HepG2 (cell line): Measurements from ENCODE around the gene RSPRY1. TPM values are rescaled to one million over a fixed set of nuclear protein-coding genes. Genes with fewer than 3 reads are reported as not detected.

Experiments
- CHCHD3 ChIP-seq: sonication (generic); formaldehyde crosslinking; IDR thresholded peaks from 2 replicates; pipeline ENCODE4 v1.8.0; 2022; ENCODE audit warnings: mild to moderate bottlenecking, missing genetic modification reagents, moderate library complexity
- CSRNP2 ChIP-seq: sonication (generic); formaldehyde crosslinking; conservative IDR thresholded peaks from 2 replicates; pipeline ENCODE4 v1.8.0; 2022; ENCODE audit warnings: low read depth, missing genetic modification reagents
- DR1 ChIP-seq: sonication (generic); formaldehyde crosslinking; IDR thresholded peaks from 2 replicates; pipeline ENCODE4 v1.8.0; 2021; ENCODE audit warnings: mild to moderate bottlenecking, missing genetic modification reagents, inconsistent platforms
- ETV5 ChIP-seq: IDR thresholded peaks from 2 replicates; pipeline ENCODE4 v1.6.1; 2018; ENCODE audit warnings: missing biosample characterization, missing genetic modification reagents, inconsistent platforms, borderline replicate concordance
- HOXA9 ChIP-seq: sonication (generic); formaldehyde crosslinking; IDR thresholded peaks from 2 replicates; pipeline ENCODE4 v1.8.1; 2022; ENCODE audit warnings: missing genetic modification reagents, mild to moderate bottlenecking, moderate library complexity, borderline replicate concordance
- MNT ChIP-seq: fragments of 450-650 bp; IDR thresholded peaks from 2 replicates; pipeline ENCODE4 v1.6.1; 2016
- MTF1 ChIP-seq: sonication (generic); formaldehyde crosslinking; IDR thresholded peaks from 2 replicates; pipeline ENCODE4 v1.5.0; 2020; ENCODE audit warnings: missing genetic modification reagents
- NCOR1 ChIP-seq: fragments of 200-600 bp; sonication (generic); IDR thresholded peaks from 2 replicates; pipeline ENCODE4 v1.7.0; 2017; ENCODE audit warnings: antibody characterized with exemption, low read length, borderline replicate concordance
- PCBP1 ChIP-seq: fragments of 200-400 bp; formaldehyde crosslinking; IDR thresholded peaks from 2 replicates; pipeline ENCODE4 v1.6.1; 2017; ENCODE audit warnings: mild to moderate bottlenecking, low read depth, low read length, borderline replicate concordance
- SP1 ChIP-seq, 2 experiments: fragments of 450-650 bp in 1 of 2; sonication (generic) in 1 of 2; formaldehyde crosslinking in 1 of 2; IDR thresholded peaks; 2 replicates each; pipeline versions ENCODE4 v1.4.0 to v1.6.1; 2016 to 2020; ENCODE audit warnings: missing genetic modification reagents in 1 of 2
- TFE3 ChIP-seq: IDR thresholded peaks from 2 replicates; pipeline ENCODE4 v1.6.1; 2016
- TP53 ChIP-seq: sonication (generic); formaldehyde crosslinking; conservative IDR thresholded peaks from 2 replicates; pipeline ENCODE4 v1.4.0; 2020; ENCODE audit warnings: missing genetic modification reagents
- U2AF1 ChIP-seq: fragments of 200-400 bp; formaldehyde crosslinking; optimal IDR thresholded peaks from 2 replicates; pipeline ENCODE3; 2017; ENCODE audit warnings: mild to moderate bottlenecking, low read depth, low read length
- ZFP90 ChIP-seq: sonication (generic); formaldehyde crosslinking; IDR thresholded peaks from 2 replicates; pipeline ENCODE4 v1.8.0; 2022; ENCODE audit warnings: missing genetic modification reagents, mild to moderate bottlenecking, inconsistent platforms, borderline replicate concordance
- ZGPAT ChIP-seq: IDR thresholded peaks from 2 replicates; pipeline ENCODE4 v1.6.1; 2016; ENCODE audit warnings: mild to moderate bottlenecking
- ZIK1 ChIP-seq: sonication (generic); formaldehyde crosslinking; IDR thresholded peaks from 2 replicates; pipeline ENCODE4 v1.5.0; 2020; ENCODE audit warnings: mild to moderate bottlenecking, low read depth, missing genetic modification reagents, borderline replicate concordance
- ZNF564 ChIP-seq: sonication (generic); formaldehyde crosslinking; IDR thresholded peaks from 2 replicates; pipeline ENCODE4 v1.8.1; 2023; ENCODE audit warnings: mild to moderate bottlenecking, missing genetic modification reagents
- ZNF598 ChIP-seq: sonication (generic); formaldehyde crosslinking; IDR thresholded peaks from 2 replicates; pipeline ENCODE4 v1.5.1; 2020; ENCODE audit warnings: mild to moderate bottlenecking, missing genetic modification reagents, borderline replicate concordance
- ZNF616 ChIP-seq: sonication (generic); formaldehyde crosslinking; IDR thresholded peaks from 2 replicates; pipeline ENCODE4 v1.5.0; 2020; ENCODE audit warnings: low read depth, mild to moderate bottlenecking, missing genetic modification reagents
- ZNF775 ChIP-seq: sonication (generic); formaldehyde crosslinking; IDR thresholded peaks from 2 replicates; pipeline ENCODE4 v1.4.0; 2020; ENCODE audit warnings: missing genetic modification reagents, mild to moderate bottlenecking, moderate library complexity, borderline replicate concordance
- ZNF883 ChIP-seq: sonication (generic); formaldehyde crosslinking; IDR thresholded peaks from 2 replicates; pipeline ENCODE4 v1.5.1; 2020; ENCODE audit warnings: mild to moderate bottlenecking, missing genetic modification reagents; ENCODE audit errors: not compliant biosample characterization
- ZSCAN30 ChIP-seq: sonication (generic); formaldehyde crosslinking; IDR thresholded peaks from 2 replicates; pipeline ENCODE4 v1.5.0; 2020; ENCODE audit warnings: mild to moderate bottlenecking, missing genetic modification reagents
- polyA plus RNA-seq, 8 experiments: library from polyadenylated mRNA; depleted of rRNA in 3 of 8; stranded (reverse) in 7 of 8; unstranded in 1 of 8; fragments of >200 nt; fragmentation: Illumina TruSeq in 4 of 8; extraction: Trizol in 4 of 8; gene quantifications; 2 replicates each; pipeline versions ENCODE4 v1.2.1 to v1.2.3, GENCODE V29; 2011 to 2016; ENCODE audit warnings: low read depth in 4 of 8, missing spikeins in 1 of 8, mixed read lengths in 1 of 8; ENCODE audit not compliant: insufficient read depth in 1 of 8
- total RNA-seq, 5 experiments: library from RNA; depleted of rRNA; stranded (reverse); fragments of >200 nt; fragmentation: Illumina TruSeq; extraction: Trizol; gene quantifications; 2 replicates each; pipeline ENCODE4 v1.2.3, GENCODE V29; 2016; ENCODE audit warnings: low read depth in 1 of 5

The RSPRY1 gene
- total and polyA plus RNA-seq, 2 of the 13 experiments (the other 11 are each of a cell fraction or from before 2014, with no cell fraction given) = 53.4 to 61.0 TPM

- peak; percentile 66 for TF ChIP-seq MNT
- TF ChIP-seq ZNF883 (CRISPR knock-in tag) = peak; percentile 86
- TF ChIP-seq HOXA9 (CRISPR knock-in tag) = no peak; the same call in 1 of the 2 replicates
- TF ChIP-seq TFE3 (CRISPR knock-in tag) = peak; percentile 77; the same call in 1 of the 2 replicates
- TF ChIP-seq ZIK1 (CRISPR knock-in tag) = peak; percentile 89; the same call in 1 of the 2 replicates
- peak; percentile 9; the same call in 1 of the 2 replicates for TF ChIP-seq ETV5 (CRISPR knock-in tag)
- no peak for TF ChIP-seq TP53
- no peak for TF ChIP-seq ZNF775 (CRISPR knock-in tag)
- no peak for TF ChIP-seq CSRNP2 (CRISPR knock-in tag)
- TF ChIP-seq SP1 (IDR thresholded peaks at IDR 0.05) = no peak
- TF ChIP-seq SP1 (CRISPR knock-in tag; IDR thresholded peaks at IDR 0.05) = peak; percentile 82
- no peak for TF ChIP-seq U2AF1
- no peak for TF ChIP-seq CHCHD3
- peak; percentile 73; the same call in 1 of the 2 replicates for TF ChIP-seq ZNF564 (CRISPR knock-in tag)
- TF ChIP-seq ZFP90 (CRISPR knock-in tag) = no peak; the same call in 1 of the 2 replicates
- TF ChIP-seq NCOR1 = peak; percentile 55; the same call in 1 of the 2 replicates
- peak; percentile 89; the same call in 1 of the 2 replicates for TF ChIP-seq ZNF616 (CRISPR knock-in tag)
- TF ChIP-seq PCBP1 = no peak; the same call in 1 of the 2 replicates
- TF ChIP-seq DR1 = no peak
- peak; percentile 57; the same call in 1 of the 2 replicates for TF ChIP-seq ZGPAT
- TF ChIP-seq MTF1 = no peak
- no peak for TF ChIP-seq ZNF598 (CRISPR knock-in tag)
- TF ChIP-seq ZSCAN30 (CRISPR knock-in tag) = no peak
These were observed at the start of gene RSPRY1, which contains the start of gene PSME3IP1 (continued) for GRCh38 chr16:57185945-57186871.
